Measurements from ENCODE around the gene PHRF1.
"Not testable (repeated sequence)": the region's sequence is repeated elsewhere in the genome, so short reads cannot be mapped to it uniquely, and the experiment has no call there.

- not testable (repeated sequence) for TF ChIP-seq POLR2AphosphoS5 (IDR thresholded peaks at IDR 0.05; ENCODE audit: low read depth, low read length); EZH2 (IDR thresholded peaks at IDR 0.05); YY1 (IDR thresholded peaks at IDR 0.05; ENCODE audit: extremely low read depth, insufficient replicate concordance, low read depth, low read length); CTCF (IDR thresholded peaks at IDR 0.05 in 2 of 3, conservative IDR thresholded peaks at IDR 0.05 in 1 of 3; ENCODE audit: borderline replicate concordance in 1 of 3, insufficient read depth in 1 of 3, low read depth in 2 of 3, low read length in 2 of 3); ZFX (IDR thresholded peaks at IDR 0.05); JUND (IDR thresholded peaks at IDR 0.05); POLR2A (IDR thresholded peaks at IDR 0.05; ENCODE audit: borderline replicate concordance, extremely low read depth, insufficient read depth, insufficient read length); TCF7L2 (IDR thresholded peaks at IDR 0.05; ENCODE audit: borderline replicate concordance, extremely low read depth, insufficient read depth, insufficient read length)
Observed at GRCh38 chr11:653136-653535, 76.9 kb downstream of the PHRF1 start.

Measured in HCT116 (cell line).